Fibroblast of the aortic adventitia (primary cell): Measurements from ENCODE around the gene MRPS30. TPM values are rescaled to one million over a fixed set of nuclear protein-coding genes. Genes with fewer than 3 reads are reported as not detected.

ENCODE experiments used
- DNase-seq: peaks from one replicate; pipeline ENCODE4 v3.0.0-alpha.2; 2010; ENCODE audit warnings: low read depth
- H3K4me3 ChIP-seq: 2 replicates; pipeline ENCODE4 v1.5.1; 2011; ENCODE audit warnings: low read depth, mild to moderate bottlenecking, control low read depth, low read length, moderate library complexity
- CTCF ChIP-seq: IDR thresholded peaks from 2 replicates; pipeline ENCODE4 v1.5.1; 2011; ENCODE audit warnings: mild to moderate bottlenecking, low read length, control low read depth, inconsistent platforms; ENCODE audit not compliant: insufficient read depth
- total RNA-seq: library from RNA; depleted of rRNA; stranded (reverse); fragments of >200 nt; gene quantifications from 2 replicates; pipeline ENCODE4 v1.2.3, GENCODE V29; 2012; ENCODE audit warnings: low replicate concordance

MRPS30 gene
- total RNA-seq, 1 donor, result 78.6 TPM

GRCh38 chr5:44839018-44839681 lies 30.4 kb downstream of the MRPS30 start:
- no peak overlapping the region for H3K4me3 ChIP-seq
- no peak for TF ChIP-seq CTCF
- DNase-seq, result no peak

GRCh38 chr5:44842496-44843282 lies 33.9 kb downstream of the MRPS30 start:
- no peak for TF ChIP-seq CTCF
- H3K4me3 ChIP-seq, result no peak overlapping the region
- no peak for DNase-seq

- H3K4me3 ChIP-seq, result no peak overlapping the region
- DNase-seq, result no peak
- no peak for TF ChIP-seq CTCF
Measured at GRCh38 chr5:44844744-44845143, 36.0 kb downstream of the MRPS30 start.

- TF ChIP-seq CTCF, result no peak
- H3K4me3 ChIP-seq, result no peak overlapping the region
- DNase-seq, result no peak
Measured at GRCh38 chr5:44845777-44846176, 37.0 kb downstream of the MRPS30 start.

- TF ChIP-seq CTCF, result no peak
- no peak for DNase-seq
- no peak overlapping the region for H3K4me3 ChIP-seq
Measured at GRCh38 chr5:44847206-44847852, 38.6 kb downstream of the MRPS30 start.

GRCh38 chr5:44860267-44860666 lies 51.5 kb downstream of the MRPS30 start:
- no peak overlapping the region for H3K4me3 ChIP-seq
- TF ChIP-seq CTCF, result no peak
- DNase-seq, result no peak
